ENCODE results near the gene SDK2. TPM values are rescaled to one million over a fixed set of nuclear protein-coding genes. Genes with fewer than 3 reads are reported as not detected.
"Not testable (repeated sequence)": the region's sequence is repeated elsewhere in the genome, so short reads cannot be mapped to it uniquely, and the experiment has no call there.

The SDK2 gene
- total and polyA plus RNA-seq, 2 experiments from 2014 or later = 0.74 to 5.1 TPM

GRCh38 chr17:73455767-73456166, 188.5 kb downstream of the SDK2 start (continued):
- TF ChIP-seq, protein P1, sequence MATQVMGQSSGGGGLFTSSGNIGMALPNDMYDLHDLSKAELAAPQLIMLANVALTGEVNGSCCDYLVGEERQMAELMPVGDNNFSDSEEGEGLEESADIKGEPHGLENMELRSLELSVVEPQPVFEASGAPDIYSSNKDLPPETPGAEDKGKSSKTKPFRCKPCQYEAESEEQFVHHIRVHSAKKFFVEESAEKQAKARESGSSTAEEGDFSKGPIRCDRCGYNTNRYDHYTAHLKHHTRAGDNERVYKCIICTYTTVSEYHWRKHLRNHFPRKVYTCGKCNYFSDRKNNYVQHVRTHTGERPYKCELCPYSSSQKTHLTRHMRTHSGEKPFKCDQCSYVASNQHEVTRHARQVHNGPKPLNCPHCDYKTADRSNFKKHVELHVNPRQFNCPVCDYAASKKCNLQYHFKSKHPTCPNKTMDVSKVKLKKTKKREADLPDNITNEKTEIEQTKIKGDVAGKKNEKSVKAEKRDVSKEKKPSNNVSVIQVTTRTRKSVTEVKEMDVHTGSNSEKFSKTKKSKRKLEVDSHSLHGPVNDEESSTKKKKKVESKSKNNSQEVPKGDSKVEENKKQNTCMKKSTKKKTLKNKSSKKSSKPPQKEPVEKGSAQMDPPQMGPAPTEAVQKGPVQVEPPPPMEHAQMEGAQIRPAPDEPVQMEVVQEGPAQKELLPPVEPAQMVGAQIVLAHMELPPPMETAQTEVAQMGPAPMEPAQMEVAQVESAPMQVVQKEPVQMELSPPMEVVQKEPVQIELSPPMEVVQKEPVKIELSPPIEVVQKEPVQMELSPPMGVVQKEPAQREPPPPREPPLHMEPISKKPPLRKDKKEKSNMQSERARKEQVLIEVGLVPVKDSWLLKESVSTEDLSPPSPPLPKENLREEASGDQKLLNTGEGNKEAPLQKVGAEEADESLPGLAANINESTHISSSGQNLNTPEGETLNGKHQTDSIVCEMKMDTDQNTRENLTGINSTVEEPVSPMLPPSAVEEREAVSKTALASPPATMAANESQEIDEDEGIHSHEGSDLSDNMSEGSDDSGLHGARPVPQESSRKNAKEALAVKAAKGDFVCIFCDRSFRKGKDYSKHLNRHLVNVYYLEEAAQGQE (IDR thresholded peaks at IDR 0.05; ENCODE audit: unreplicated experiment) = no peak
- TF ChIP-seq, protein P2, sequence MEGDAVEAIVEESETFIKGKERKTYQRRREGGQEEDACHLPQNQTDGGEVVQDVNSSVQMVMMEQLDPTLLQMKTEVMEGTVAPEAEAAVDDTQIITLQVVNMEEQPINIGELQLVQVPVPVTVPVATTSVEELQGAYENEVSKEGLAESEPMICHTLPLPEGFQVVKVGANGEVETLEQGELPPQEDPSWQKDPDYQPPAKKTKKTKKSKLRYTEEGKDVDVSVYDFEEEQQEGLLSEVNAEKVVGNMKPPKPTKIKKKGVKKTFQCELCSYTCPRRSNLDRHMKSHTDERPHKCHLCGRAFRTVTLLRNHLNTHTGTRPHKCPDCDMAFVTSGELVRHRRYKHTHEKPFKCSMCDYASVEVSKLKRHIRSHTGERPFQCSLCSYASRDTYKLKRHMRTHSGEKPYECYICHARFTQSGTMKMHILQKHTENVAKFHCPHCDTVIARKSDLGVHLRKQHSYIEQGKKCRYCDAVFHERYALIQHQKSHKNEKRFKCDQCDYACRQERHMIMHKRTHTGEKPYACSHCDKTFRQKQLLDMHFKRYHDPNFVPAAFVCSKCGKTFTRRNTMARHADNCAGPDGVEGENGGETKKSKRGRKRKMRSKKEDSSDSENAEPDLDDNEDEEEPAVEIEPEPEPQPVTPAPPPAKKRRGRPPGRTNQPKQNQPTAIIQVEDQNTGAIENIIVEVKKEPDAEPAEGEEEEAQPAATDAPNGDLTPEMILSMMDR (conservative IDR thresholded peaks at IDR 0.05; ENCODE audit: low read depth in 2 of 2) = no peak
- TF ChIP-seq STAT1 (IDR thresholded peaks at IDR 0.05; ENCODE audit: unreplicated experiment) (no peak), NANOG (IDR thresholded peaks at IDR 0.05; ENCODE audit: borderline replicate concordance) (no peak), JUNB (IDR thresholded peaks at IDR 0.05; ENCODE audit: unreplicated experiment) (no peak), POLR2AphosphoS5 (IDR thresholded peaks at IDR 0.05; ENCODE audit: low read depth) (no peak), EZH2phosphoT487 (IDR thresholded peaks at IDR 0.05; ENCODE audit: unreplicated experiment) (no peak)

GRCh38 chr17:73455050-73455687, 189.1 kb downstream of the SDK2 start:
- Histone ChIP-seq H3K4me2 (no peak overlapping the region), H3K27ac (ENCODE audit: low read depth) (no peak overlapping the region), H3F3A (replicated peaks; ENCODE audit: low read depth) (no peaks in the 10 kb centered on the region), H2AFZ (no peak overlapping the region), H3K79me2 (replicated peaks; ENCODE audit: insufficient read depth) (no peaks in the 10 kb centered on the region), H3K4me1 (ENCODE audit: insufficient read depth) (no peaks in the 10 kb centered on the region), H3K36me3 (ENCODE audit: insufficient read depth) (no peaks in the 10 kb centered on the region), H3K27me3 (ENCODE audit: insufficient read depth) (no peaks in the 10 kb centered on the region), H3K9me2 (ENCODE audit: insufficient read depth) (no peaks in the 10 kb centered on the region), H3K4me3 (no peak overlapping the region), H4K20me1 (replicated peaks; ENCODE audit: insufficient read depth) (no peaks in the 10 kb centered on the region)
- H3K27me3 Mint-ChIP-seq (ENCODE audit: insufficient read depth, low read depth, poor library complexity) = peaks cover 11% of the 10 kb centered on the region
- H3K9me3 Mint-ChIP-seq = peaks cover 9% of the 10 kb centered on the region; the same call in 2 of the 3 replicates
- H3K4me3 Mint-ChIP-seq = no peak overlapping the region
- H3K36me3 Mint-ChIP-seq (ENCODE audit: low read depth) = peaks cover 4% of the 10 kb centered on the region; the same call in 1 of the 3 replicates
- no peak for DNase-seq (ENCODE audit: low spot score)
- no peaks in the 10 kb centered on the region for H3K4me1 Mint-ChIP-seq
- no peak overlapping the region for H3K27ac Mint-ChIP-seq
- TF ChIP-seq JUNB (IDR thresholded peaks at IDR 0.05; ENCODE audit: unreplicated experiment) = no peak
- TF ChIP-seq, protein P2 (conservative IDR thresholded peaks at IDR 0.05; ENCODE audit: low read depth in 2 of 2) = no peak
- TF ChIP-seq STAT1 (IDR thresholded peaks at IDR 0.05; ENCODE audit: unreplicated experiment) = no peak
- no peak for ATAC-seq

- not testable (repeated sequence) for H3K4me3 Mint-ChIP-seq; H3K9me3 Mint-ChIP-seq; ATAC-seq; H3K27ac Mint-ChIP-seq; H3K9me2 ChIP-seq (ENCODE audit: insufficient read depth); H3K4me1 ChIP-seq (ENCODE audit: insufficient read depth); H3K4me1 Mint-ChIP-seq; H3K27ac ChIP-seq (ENCODE audit: low read depth); H2AFZ ChIP-seq; H4K20me1 ChIP-seq (replicated peaks; ENCODE audit: insufficient read depth); DNase-seq (ENCODE audit: low spot score); H3K36me3 Mint-ChIP-seq (ENCODE audit: low read depth); H3K27me3 ChIP-seq (ENCODE audit: insufficient read depth); H3F3A ChIP-seq (replicated peaks; ENCODE audit: low read depth); H3K36me3 ChIP-seq (ENCODE audit: insufficient read depth); H3K4me2 ChIP-seq; H3K4me3 ChIP-seq; H3K79me2 ChIP-seq (replicated peaks; ENCODE audit: insufficient read depth)
- peaks cover 12% of the 10 kb centered on the region for H3K27me3 Mint-ChIP-seq (ENCODE audit: insufficient read depth, low read depth, poor library complexity)
Observed at GRCh38 chr17:73453494-73453893, 190.8 kb downstream of the SDK2 start.
